Fibroblast of lung (primary cell): Measurements from ENCODE around the gene CMTM7.
"Not testable (repeated sequence)": the region's sequence is repeated elsewhere in the genome, so short reads cannot be mapped to it uniquely, and the experiment has no call there.

ENCODE experiments used
- CTCF ChIP-seq, 2 donors: IDR thresholded peaks in 1 of 2; conservative IDR thresholded peaks in 1 of 2; 1 replicate in 1 of 2; 2 replicates in 1 of 2; pipeline ENCODE4 v1.5.1; 2011 to 2012; ENCODE audit warnings: low read length in 2 of 2, control low read depth in 1 of 2, inconsistent platforms in 1 of 2, low read depth in 1 of 2, mild to moderate bottlenecking in 1 of 2
- EZH2 ChIP-seq: IDR thresholded peaks from 2 replicates; pipeline ENCODE4 v1.5.1; 2012; ENCODE audit warnings: low read length, control low read depth, mild to moderate bottlenecking; ENCODE audit errors: missing control alignments

GRCh38 chr3:32464726-32465125 lies 73.1 kb downstream of the CMTM7 start:
- TF ChIP-seq CTCF (conservative IDR thresholded peaks at IDR 0.05 in 1 of 2, IDR thresholded peaks at IDR 0.05 in 1 of 2; ENCODE audit: low read depth in 1 of 2, low read length in 2 of 2); EZH2: not testable (repeated sequence)
